OCI-LY7 (cell line): ENCODE data around the gene NUTF2. TPM values are rescaled to one million over a fixed set of nuclear protein-coding genes. Genes with fewer than 3 reads are reported as not detected.
A peak's percentile ranks its signal among the peaks of the same experiment; 100 is the strongest.

Experiments
- BruUV-seq: library from RNA; stranded (reverse); fragments of 400-500 nt; replicated peaks from 2 replicates; lab custom pipeline; 2021; lab: Mats Ljungman, UMichigan
- CTCF ChIA-PET: fragments of 300-600 bp; sonication (Branson Sonifier 250); formaldehyde crosslinking; loops from one replicate; lab custom pipeline; 2022; ENCODE audit warnings: antibody characterized with exemption; ENCODE audit not compliant: unreplicated experiment; lab: Charles Lee
- POLR2A ChIA-PET: fragments of 300-600 bp; sonication (Branson Sonifier 250); formaldehyde crosslinking; loops from one replicate; lab custom pipeline; 2022; ENCODE audit warnings: antibody characterized with exemption; lab: Charles Lee
- DNase-seq: peaks from one replicate; pipeline ENCODE4 v3.0.0-alpha.2; 2015; ENCODE audit warnings: low spot score
- H2AFZ ChIP-seq: fragments of 200-600 bp; sonication (generic), shearing (Covaris generic); 2 replicates; pipeline ENCODE4 v1.6.1; 2014; ENCODE audit warnings: mild to moderate bottlenecking, antibody characterized with exemption, low read length, moderate library complexity
- H3K27ac ChIP-seq: fragments of 200-600 bp; sonication (generic); 2 replicates; pipeline ENCODE4 v1.5.1; 2014; ENCODE audit warnings: mixed run types, low read depth, mild to moderate bottlenecking, moderate library complexity, low read length, inconsistent platforms; ENCODE audit not compliant: poor library complexity, severe bottlenecking
- H3K36me3 ChIP-seq: fragments of 200-600 bp; sonication (generic); 2 replicates; pipeline ENCODE4 v1.6.1; 2014; ENCODE audit warnings: mild to moderate bottlenecking, antibody characterized with exemption, low read length, moderate library complexity, mixed read lengths; ENCODE audit not compliant: insufficient read depth
- H3K4me1 ChIP-seq: fragments of 200-600 bp; sonication (generic); 2 replicates; pipeline ENCODE4 v1.5.1; 2014; ENCODE audit warnings: mild to moderate bottlenecking, low read length; ENCODE audit not compliant: insufficient read depth, poor library complexity, severe bottlenecking
- H3K4me2 ChIP-seq: fragments of 200-600 bp; sonication (generic); 2 replicates; pipeline ENCODE4 v1.6.1; 2014; ENCODE audit warnings: mild to moderate bottlenecking, low read length
- H3K4me3 ChIP-seq: fragments of 200-600 bp; sonication (generic); 2 replicates; pipeline ENCODE4 v1.5.1; 2014; ENCODE audit warnings: mild to moderate bottlenecking, low read depth, low read length; ENCODE audit not compliant: poor library complexity, severe bottlenecking
- H3K79me2 ChIP-seq: fragments of 200-600 bp; sonication (generic); 2 replicates; pipeline ENCODE4 v1.6.1; 2016; ENCODE audit warnings: low read depth, mild to moderate bottlenecking, low read length, moderate library complexity, mixed read lengths; ENCODE audit not compliant: insufficient read depth
- H3K9me2 ChIP-seq: fragments of 200-600 bp; sonication (generic); 2 replicates; pipeline ENCODE4 v1.6.1; 2016; ENCODE audit warnings: mild to moderate bottlenecking, low read length, mixed read lengths; ENCODE audit not compliant: insufficient read depth
- H3K9me3 ChIP-seq: fragments of 200-600 bp; sonication (generic); 2 replicates; pipeline ENCODE4 v1.6.1; 2014; ENCODE audit warnings: mild to moderate bottlenecking, mixed run types, low read length, mixed read lengths
- H4K20me1 ChIP-seq: fragments of 200-600 bp; sonication (generic); 2 replicates; pipeline ENCODE4 v1.6.1; 2014; ENCODE audit warnings: mild to moderate bottlenecking, antibody characterized with exemption, low read length, moderate library complexity, mixed read lengths; ENCODE audit not compliant: insufficient read depth
- CTCF ChIP-seq: fragments of 200-600 bp; sonication (generic); conservative IDR thresholded peaks from 2 replicates; pipeline ENCODE4 v1.5.1; 2014; ENCODE audit warnings: mild to moderate bottlenecking, antibody characterized with exemption, low read length, moderate library complexity, mixed read lengths
- EZH2phosphoT487 ChIP-seq: fragments of 200-600 bp; sonication (generic); IDR thresholded peaks from 2 replicates; pipeline ENCODE4 v1.6.1; 2018; ENCODE audit warnings: low read depth, borderline replicate concordance, mild to moderate bottlenecking, mixed run types, antibody characterized with exemption, low read length, moderate library complexity, mixed read lengths
- intact Hi-C: fragments of 100-400 bp; cut with micrococcal nuclease; formaldehyde crosslinking; loops from one replicate; pipeline ENCODE4 v1.10.0; 2022; ENCODE audit not compliant: unreplicated experiment
- total RNA-seq, 2 experiments: library from RNA; depleted of rRNA in 1 of 2; stranded (reverse); fragments of >200 nt in 1 of 2; shearing (Covaris generic) in 1 of 2; gene quantifications; 2 replicates each; pipeline ENCODE4 v1.2.3, GENCODE V29; 2014 to 2022

The NUTF2 gene
- total RNA-seq, 2 experiments from 2014 or later = 143 to 187 TPM

- CTCF ChIA-PET = no interaction called here
- intact Hi-C loops = loop anchor here (10.0 kb wide), 1 partner anchor 262 kb away; no protein-coding TSS in a partner anchor
- Histone ChIP-seq H2AFZ (peak within 1 kb of the TSS; percentile 61), H3K36me3 (peaks cover 29% of the 10 kb centered on the region), H3K9me2 (no peaks in the 10 kb centered on the region), H3K9me3 (no peaks in the 10 kb centered on the region), H4K20me1 (no peaks in the 10 kb centered on the region), H3K4me2 (peak within 1 kb of the TSS; percentile 84), H3K4me3 (peak within 1 kb of the TSS; percentile 80), H3K4me1 (peaks cover 43% of the 10 kb centered on the region), H3K79me2 (peaks cover 39% of the 10 kb centered on the region), H3K27ac (peak within 1 kb of the TSS; percentile 36)
- POLR2A ChIA-PET = interaction anchor here (0.5 to 1.7 kb wide), 12 partner anchors 9 to 457 kb away, joined by 3 to 7 read pairs (median 3); partner anchors contain the start of genes GFOD2 and NUTF2
- peak; percentile 99 for DNase-seq
- BruUV-seq = no TSS peak
- no peak for TF ChIP-seq CTCF
- no peak for TF ChIP-seq EZH2phosphoT487
Observed at GRCh38 chr16:67806428-67807147, 40.1 kb upstream of the NUTF2 start, which contains the start of the genes RANBP10 and TSNAXIP1. Gene RANBP10, minus strand, starts transcription at chr16:67806560. Its CDS starts 24 bp downstream, at chr16:67806536. Gene TSNAXIP1, plus strand, starts transcription at chr16:67806889. Its CDS starts 261 bp downstream, at chr16:67807150.

GRCh38 chr16:67807148-67807682 lies 39.5 kb upstream of the NUTF2 start:
- BruUV-seq = no TSS peak
- Histone ChIP-seq H3K4me1 (peaks cover 37% of the 10 kb centered on the region), H3K36me3 (peaks cover 28% of the 10 kb centered on the region), H2AFZ (peak overlapping the region; percentile 61), H3K4me2 (peak overlapping the region; percentile 84), H3K4me3 (peak overlapping the region; percentile 80), H4K20me1 (no peaks in the 10 kb centered on the region), H3K9me3 (no peaks in the 10 kb centered on the region), H3K79me2 (peaks cover 37% of the 10 kb centered on the region), H3K27ac (no peak overlapping the region), H3K9me2 (no peaks in the 10 kb centered on the region)
- TF ChIP-seq EZH2phosphoT487 = no peak
- no peak for TF ChIP-seq CTCF
- no peak for DNase-seq
- ChIA-PET CTCF (interaction anchor here (0.6 kb wide), 1 partner anchor 9 kb away, joined by 3 read pairs; no protein-coding TSS in a partner anchor), POLR2A (interaction anchor here (0.5 to 1.7 kb wide), 11 partner anchors 8 to 457 kb away, joined by 3 to 7 read pairs (median 3); partner anchors contain the start of genes GFOD2 and NUTF2)
- intact Hi-C loops = loop anchor here (10.0 kb wide), 1 partner anchor 262 kb away; no protein-coding TSS in a partner anchor
